Heart left ventricle (tissue), 13 donors: ENCODE measurements around the gene ECT2.

Experiments
- POLR2A ChIP-seq, 2 donors: fragments of 450-650 bp; IDR thresholded peaks; one replicate each; pipeline ENCODE4 v1.6.1; 2017; ENCODE audit warnings: antibody characterized with exemption in 2 of 2, mild to moderate bottlenecking in 2 of 2, moderate library complexity in 2 of 2
- TF ChIP-seq, protein P1 (sequence below), 12 donors: fragments of 200-600 bp; sonication (generic) in 4 of 12; IDR thresholded peaks; one replicate each; pipeline versions ENCODE4 v1.5.0 to v1.8.0; 2018 to 2022; ENCODE audit warnings: antibody characterized with exemption in 12 of 12, mild to moderate bottlenecking in 5 of 12
- donor health status: ischemic (EF 13 %, LVEDD 7.1; RV severe dilation, severe dysfunction).
- donor health status: DM: no; HTN: yes; CAD: no.
- donor health status: DM: no; HTN: no; CAD: no.
- donor health status: ischemic (EF 25% LVEDD 6.9; RV normal size, moderate dysfunction).
- donor health status: ischemic (EF 25% LVEDD 5.7; RV mildly dilated, moderate dysfunction).
- donor health status: ischemic (EF 35%, LVEDD 5.7; RV mildly dilated, moderate dysfunction).
- donor health status: nonischemic (EF 11% LVEDD 7.7; RV severe dilation, severe dysfunction).
- donor health status: DM: yes; HTN: yes; CAD: no.
- donor health status: PGD.
- donor health status: ischemic (EF 29% LVEDD 5.4; RV normal size, mild dysfunction).
- donor health status: nonischemic (EF 23%, LVEDD 6.1; RV moderate dilation, normal function).

DNA sequence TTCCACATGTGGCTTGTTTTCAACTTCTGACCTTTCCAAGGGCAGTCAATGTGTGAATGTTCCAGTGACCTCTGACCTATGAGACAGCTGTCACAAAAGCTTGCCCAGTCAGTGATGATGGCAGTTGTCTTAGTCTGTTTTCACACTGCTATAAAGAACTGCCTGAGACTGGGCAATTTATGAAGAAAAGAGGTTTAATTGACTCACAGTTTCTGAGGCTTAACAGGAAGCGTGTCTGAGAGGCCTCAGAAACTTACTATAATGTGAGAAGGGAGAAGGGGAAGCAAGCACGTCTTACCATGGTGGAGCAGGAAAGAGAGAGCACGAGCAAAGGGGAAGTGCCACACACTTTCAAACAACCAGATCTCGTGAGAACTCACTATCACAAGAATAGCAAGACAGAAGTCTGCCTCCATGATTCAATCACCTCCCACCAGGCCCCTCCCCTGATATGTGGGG, 95.6 kb downstream of the ECT2 start:
- TF ChIP-seq, protein P1, sequence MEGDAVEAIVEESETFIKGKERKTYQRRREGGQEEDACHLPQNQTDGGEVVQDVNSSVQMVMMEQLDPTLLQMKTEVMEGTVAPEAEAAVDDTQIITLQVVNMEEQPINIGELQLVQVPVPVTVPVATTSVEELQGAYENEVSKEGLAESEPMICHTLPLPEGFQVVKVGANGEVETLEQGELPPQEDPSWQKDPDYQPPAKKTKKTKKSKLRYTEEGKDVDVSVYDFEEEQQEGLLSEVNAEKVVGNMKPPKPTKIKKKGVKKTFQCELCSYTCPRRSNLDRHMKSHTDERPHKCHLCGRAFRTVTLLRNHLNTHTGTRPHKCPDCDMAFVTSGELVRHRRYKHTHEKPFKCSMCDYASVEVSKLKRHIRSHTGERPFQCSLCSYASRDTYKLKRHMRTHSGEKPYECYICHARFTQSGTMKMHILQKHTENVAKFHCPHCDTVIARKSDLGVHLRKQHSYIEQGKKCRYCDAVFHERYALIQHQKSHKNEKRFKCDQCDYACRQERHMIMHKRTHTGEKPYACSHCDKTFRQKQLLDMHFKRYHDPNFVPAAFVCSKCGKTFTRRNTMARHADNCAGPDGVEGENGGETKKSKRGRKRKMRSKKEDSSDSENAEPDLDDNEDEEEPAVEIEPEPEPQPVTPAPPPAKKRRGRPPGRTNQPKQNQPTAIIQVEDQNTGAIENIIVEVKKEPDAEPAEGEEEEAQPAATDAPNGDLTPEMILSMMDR (IDR thresholded peaks at IDR 0.05): no peak
- TF ChIP-seq POLR2A (IDR thresholded peaks at IDR 0.05): no peak
